HL-60 (cell line): ENCODE data around the gene MON2.

Source experiments
- DNase-seq, 2 experiments: peaks; one replicate each; pipeline ENCODE4 v3.0.0-alpha.2; 2010 to 2020; ENCODE audit warnings: low read depth in 1 of 2, low spot score in 1 of 2
- H3K27ac ChIP-seq: fragments of 250-450 bp; sonication (Bioruptor Pico); replicated peaks from 2 replicates; pipeline ENCODE4 v1.5.1; 2020; ENCODE audit warnings: mild to moderate bottlenecking, moderate library complexity
- H3K27me3 ChIP-seq: fragments of 250-450 bp; sonication (Bioruptor Pico); 2 replicates; pipeline ENCODE4 v1.5.1; 2021; ENCODE audit warnings: mild to moderate bottlenecking, moderate library complexity; ENCODE audit not compliant: insufficient read depth, poor library complexity, severe bottlenecking
- H3K4me3 ChIP-seq: replicated peaks from 2 replicates; pipeline ENCODE4 v1.5.1; 2011; ENCODE audit warnings: mild to moderate bottlenecking, control low read depth, low read length; ENCODE audit not compliant: insufficient read depth
- GABPA ChIP-seq: IDR thresholded peaks from 2 replicates; pipeline ENCODE4 v1.6.1; 2012; ENCODE audit warnings: low read depth
- POLR2AphosphoS5 ChIP-seq: IDR thresholded peaks from 2 replicates; pipeline ENCODE4 v1.6.1; 2012; ENCODE audit warnings: low read depth
- SPI1 ChIP-seq: IDR thresholded peaks from 2 replicates; pipeline ENCODE4 v1.6.1; 2012; ENCODE audit warnings: low read depth, mild to moderate bottlenecking, borderline replicate concordance
- TF ChIP-seq, protein P1 (sequence below): IDR thresholded peaks from 2 replicates; pipeline ENCODE4 v1.6.1; 2012; ENCODE audit warnings: low read depth; ENCODE audit not compliant: insufficient replicate concordance
- TF ChIP-seq, protein P2 (sequence below): IDR thresholded peaks from one replicate; pipeline ENCODE4 v1.5.1; 2011; ENCODE audit warnings: low read length, control low read depth, inconsistent platforms; ENCODE audit not compliant: insufficient read depth

MON2 gene

DNA sequence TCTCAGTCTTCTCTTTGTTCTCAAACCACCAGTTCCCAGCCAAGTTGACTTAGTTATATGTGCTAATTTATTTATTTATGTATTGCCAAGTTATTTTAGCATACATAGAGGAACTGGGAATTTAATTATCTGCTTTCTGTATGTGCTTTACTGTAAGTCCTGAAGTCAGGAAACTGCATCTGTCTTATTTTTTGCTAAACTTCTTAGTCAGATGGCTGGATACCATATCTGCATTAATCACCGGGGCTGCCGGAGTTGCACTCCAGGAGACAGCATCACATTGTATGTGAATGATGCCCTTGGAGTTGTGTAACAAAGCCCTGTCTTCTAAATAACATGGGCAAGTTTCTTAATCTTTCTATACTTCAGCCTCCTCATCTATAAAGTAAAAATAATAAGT is 96.2 kb downstream of the MON2 start:
- H3K27ac ChIP-seq, result no peak overlapping the region
- no peak for DNase-seq
- TF ChIP-seq SPI1 (no peak), GABPA (no peak), POLR2AphosphoS5 (no peak)
- TF ChIP-seq, protein P1, sequence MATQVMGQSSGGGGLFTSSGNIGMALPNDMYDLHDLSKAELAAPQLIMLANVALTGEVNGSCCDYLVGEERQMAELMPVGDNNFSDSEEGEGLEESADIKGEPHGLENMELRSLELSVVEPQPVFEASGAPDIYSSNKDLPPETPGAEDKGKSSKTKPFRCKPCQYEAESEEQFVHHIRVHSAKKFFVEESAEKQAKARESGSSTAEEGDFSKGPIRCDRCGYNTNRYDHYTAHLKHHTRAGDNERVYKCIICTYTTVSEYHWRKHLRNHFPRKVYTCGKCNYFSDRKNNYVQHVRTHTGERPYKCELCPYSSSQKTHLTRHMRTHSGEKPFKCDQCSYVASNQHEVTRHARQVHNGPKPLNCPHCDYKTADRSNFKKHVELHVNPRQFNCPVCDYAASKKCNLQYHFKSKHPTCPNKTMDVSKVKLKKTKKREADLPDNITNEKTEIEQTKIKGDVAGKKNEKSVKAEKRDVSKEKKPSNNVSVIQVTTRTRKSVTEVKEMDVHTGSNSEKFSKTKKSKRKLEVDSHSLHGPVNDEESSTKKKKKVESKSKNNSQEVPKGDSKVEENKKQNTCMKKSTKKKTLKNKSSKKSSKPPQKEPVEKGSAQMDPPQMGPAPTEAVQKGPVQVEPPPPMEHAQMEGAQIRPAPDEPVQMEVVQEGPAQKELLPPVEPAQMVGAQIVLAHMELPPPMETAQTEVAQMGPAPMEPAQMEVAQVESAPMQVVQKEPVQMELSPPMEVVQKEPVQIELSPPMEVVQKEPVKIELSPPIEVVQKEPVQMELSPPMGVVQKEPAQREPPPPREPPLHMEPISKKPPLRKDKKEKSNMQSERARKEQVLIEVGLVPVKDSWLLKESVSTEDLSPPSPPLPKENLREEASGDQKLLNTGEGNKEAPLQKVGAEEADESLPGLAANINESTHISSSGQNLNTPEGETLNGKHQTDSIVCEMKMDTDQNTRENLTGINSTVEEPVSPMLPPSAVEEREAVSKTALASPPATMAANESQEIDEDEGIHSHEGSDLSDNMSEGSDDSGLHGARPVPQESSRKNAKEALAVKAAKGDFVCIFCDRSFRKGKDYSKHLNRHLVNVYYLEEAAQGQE, result no peak
- TF ChIP-seq, protein P2, sequence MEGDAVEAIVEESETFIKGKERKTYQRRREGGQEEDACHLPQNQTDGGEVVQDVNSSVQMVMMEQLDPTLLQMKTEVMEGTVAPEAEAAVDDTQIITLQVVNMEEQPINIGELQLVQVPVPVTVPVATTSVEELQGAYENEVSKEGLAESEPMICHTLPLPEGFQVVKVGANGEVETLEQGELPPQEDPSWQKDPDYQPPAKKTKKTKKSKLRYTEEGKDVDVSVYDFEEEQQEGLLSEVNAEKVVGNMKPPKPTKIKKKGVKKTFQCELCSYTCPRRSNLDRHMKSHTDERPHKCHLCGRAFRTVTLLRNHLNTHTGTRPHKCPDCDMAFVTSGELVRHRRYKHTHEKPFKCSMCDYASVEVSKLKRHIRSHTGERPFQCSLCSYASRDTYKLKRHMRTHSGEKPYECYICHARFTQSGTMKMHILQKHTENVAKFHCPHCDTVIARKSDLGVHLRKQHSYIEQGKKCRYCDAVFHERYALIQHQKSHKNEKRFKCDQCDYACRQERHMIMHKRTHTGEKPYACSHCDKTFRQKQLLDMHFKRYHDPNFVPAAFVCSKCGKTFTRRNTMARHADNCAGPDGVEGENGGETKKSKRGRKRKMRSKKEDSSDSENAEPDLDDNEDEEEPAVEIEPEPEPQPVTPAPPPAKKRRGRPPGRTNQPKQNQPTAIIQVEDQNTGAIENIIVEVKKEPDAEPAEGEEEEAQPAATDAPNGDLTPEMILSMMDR, result no peak
- H3K4me3 ChIP-seq, result no peak overlapping the region
- H3K27me3 ChIP-seq, result no peaks in the 10 kb centered on the region

DNA sequence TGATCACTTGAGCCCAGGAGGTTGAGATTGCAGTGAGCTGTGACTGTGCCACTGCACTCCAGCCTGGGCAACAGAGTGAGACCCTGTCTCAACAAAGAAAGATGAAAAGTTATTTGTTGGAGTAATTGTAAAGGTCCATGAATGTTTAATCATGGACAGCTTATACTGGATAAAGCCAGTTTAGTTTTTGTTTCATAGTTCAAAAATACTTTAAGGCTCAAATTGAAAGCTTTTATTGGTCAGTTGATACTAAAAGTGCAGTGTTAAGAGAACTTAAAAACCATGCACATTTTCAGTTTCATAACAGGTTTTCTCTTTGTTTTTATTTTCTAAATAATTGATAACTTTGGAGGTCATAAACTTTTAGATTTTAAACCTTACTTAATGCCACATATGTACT is 108.4 kb downstream of the MON2 start:
- Histone ChIP-seq H3K27me3 (no peaks in the 10 kb centered on the region), H3K27ac (no peak overlapping the region), H3K4me3 (no peak overlapping the region)
- TF ChIP-seq, protein P1, result no peak
- TF ChIP-seq, protein P2, result no peak
- TF ChIP-seq POLR2AphosphoS5 (no peak), SPI1 (no peak), GABPA (no peak)
- DNase-seq, result no peak

DNA sequence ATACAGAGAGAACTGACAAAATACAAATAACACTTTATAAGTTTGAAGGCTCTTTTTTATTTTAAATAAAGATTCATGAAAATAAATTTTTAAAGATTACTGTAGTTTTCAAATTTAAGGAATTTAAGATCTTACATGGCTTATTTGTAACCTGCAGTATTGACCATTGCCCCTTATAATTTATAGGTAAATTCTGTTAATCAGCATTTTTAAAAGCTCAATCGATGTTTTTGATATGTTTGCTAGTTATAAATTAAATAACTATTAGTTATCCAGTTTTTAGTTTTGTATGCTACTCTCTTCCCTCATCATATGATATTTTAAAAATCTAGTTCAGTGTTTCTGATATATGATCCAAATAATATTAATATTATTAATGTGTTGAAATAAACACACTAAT is 109.9 kb downstream of the MON2 start:
- TF ChIP-seq, protein P1, result no peak
- TF ChIP-seq POLR2AphosphoS5 (no peak), GABPA (no peak), SPI1 (no peak)
- TF ChIP-seq, protein P2, result no peak
- Histone ChIP-seq H3K4me3 (no peak overlapping the region), H3K27me3 (no peaks in the 10 kb centered on the region), H3K27ac (no peak overlapping the region)
- DNase-seq, result no peak
